OCI-LY1 (cell line): ENCODE results near the gene KCNK16.

Source experiments
- H2AFZ ChIP-seq: fragments of 200-600 bp; sonication (generic), shearing (Covaris generic); 2 replicates; pipeline ENCODE4 v1.6.0; 2014; ENCODE audit warnings: antibody characterized with exemption, mild to moderate bottlenecking, low read length
- H3F3A ChIP-seq: fragments of 200-600 bp; sonication (generic), shearing (Covaris generic); 2 replicates; pipeline ENCODE4 v1.6.0; 2014; ENCODE audit warnings: mild to moderate bottlenecking, antibody characterized with exemption, low read length, moderate library complexity; ENCODE audit not compliant: insufficient read depth
- H3K27ac ChIP-seq: fragments of 200-600 bp; sonication (generic); 2 replicates; pipeline ENCODE4 v1.5.1; 2014; ENCODE audit warnings: low read length, mixed run types, mild to moderate bottlenecking, low read depth; ENCODE audit not compliant: poor library complexity, severe bottlenecking
- H3K27me3 ChIP-seq: fragments of 200-600 bp; sonication (generic); 2 replicates; pipeline ENCODE4 v1.6.0; 2014; ENCODE audit warnings: antibody characterized with exemption, mild to moderate bottlenecking, low read length, moderate library complexity; ENCODE audit not compliant: insufficient read depth
- H3K36me3 ChIP-seq: fragments of 200-600 bp; sonication (generic); 2 replicates; pipeline ENCODE4 v1.6.1; 2014; ENCODE audit warnings: mild to moderate bottlenecking, antibody characterized with exemption, low read length, moderate library complexity, mixed read lengths; ENCODE audit not compliant: insufficient read depth
- H3K4me1 ChIP-seq: fragments of 200-600 bp; sonication (generic); 2 replicates; pipeline ENCODE4 v1.5.1; 2014; ENCODE audit warnings: mild to moderate bottlenecking, low read length, moderate library complexity; ENCODE audit not compliant: insufficient read depth, severe bottlenecking
- H3K4me2 ChIP-seq: fragments of 200-600 bp; sonication (generic), shearing (Covaris generic); 2 replicates; pipeline ENCODE4 v1.6.1; 2014; ENCODE audit warnings: low read length
- H3K4me3 ChIP-seq: fragments of 200-600 bp; sonication (generic); 2 replicates; pipeline ENCODE4 v1.5.1; 2014; ENCODE audit warnings: low read length, low read depth, mild to moderate bottlenecking, mixed read lengths; ENCODE audit not compliant: poor library complexity, severe bottlenecking
- H3K79me2 ChIP-seq: fragments of 200-600 bp; shearing (Covaris generic); 2 replicates; pipeline ENCODE4 v1.6.1; 2016; ENCODE audit warnings: mixed run types, low read length, mixed read lengths; ENCODE audit not compliant: insufficient read depth
- H3K9ac ChIP-seq: fragments of 200-600 bp; sonication (generic), shearing (Covaris generic); 2 replicates; pipeline ENCODE4 v1.6.1; 2014; ENCODE audit warnings: mild to moderate bottlenecking, low read length, mixed read lengths
- H3K9me2 ChIP-seq: fragments of 200-600 bp; sonication (generic), shearing (Covaris generic); 2 replicates; pipeline ENCODE4 v1.6.1; 2014; ENCODE audit warnings: low read depth, mild to moderate bottlenecking, low read length, mixed read lengths
- H3K9me3 ChIP-seq: fragments of 200-600 bp; shearing (Covaris generic); 2 replicates; pipeline ENCODE4 v1.6.1; 2014; ENCODE audit warnings: low read length, mixed read lengths
- H4K20me1 ChIP-seq: fragments of 200-600 bp; sonication (generic), shearing (Covaris generic); 2 replicates; pipeline ENCODE4 v1.6.0; 2016; ENCODE audit warnings: mild to moderate bottlenecking, low read length; ENCODE audit not compliant: insufficient read depth
- CTCF ChIP-seq: fragments of 200-600 bp; sonication (generic), shearing (Covaris generic); IDR thresholded peaks from 2 replicates; pipeline ENCODE4 v1.5.1; 2017; ENCODE audit warnings: mild to moderate bottlenecking, antibody characterized with exemption, low read length, moderate library complexity, mixed read lengths
- EZH2 ChIP-seq: fragments of 200-600 bp; sonication (generic), shearing (Covaris generic); IDR thresholded peaks from 2 replicates; pipeline ENCODE4 v1.8.0; 2017; ENCODE audit warnings: borderline replicate concordance, mixed run types, mild to moderate bottlenecking, antibody characterized with exemption, low read length, moderate library complexity, mixed read lengths

KCNK16 gene

GRCh38 chr6:39360378-39360777, 37.9 kb upstream of the KCNK16 start:
- Histone ChIP-seq H3K27ac (no peak overlapping the region), H3K4me1 (no peaks in the 10 kb centered on the region), H3K4me3 (no peak overlapping the region), H3K36me3 (no peaks in the 10 kb centered on the region), H4K20me1 (no peaks in the 10 kb centered on the region), H3K79me2 (no peaks in the 10 kb centered on the region), H3K27me3 (no peaks in the 10 kb centered on the region), H2AFZ (no peak overlapping the region), H3K9me2 (no peaks in the 10 kb centered on the region), H3F3A (no peaks in the 10 kb centered on the region), H3K4me2 (no peak overlapping the region), H3K9ac (no peak overlapping the region), H3K9me3 (no peaks in the 10 kb centered on the region)
- TF ChIP-seq EZH2 (no peak), CTCF (no peak)

DNA sequence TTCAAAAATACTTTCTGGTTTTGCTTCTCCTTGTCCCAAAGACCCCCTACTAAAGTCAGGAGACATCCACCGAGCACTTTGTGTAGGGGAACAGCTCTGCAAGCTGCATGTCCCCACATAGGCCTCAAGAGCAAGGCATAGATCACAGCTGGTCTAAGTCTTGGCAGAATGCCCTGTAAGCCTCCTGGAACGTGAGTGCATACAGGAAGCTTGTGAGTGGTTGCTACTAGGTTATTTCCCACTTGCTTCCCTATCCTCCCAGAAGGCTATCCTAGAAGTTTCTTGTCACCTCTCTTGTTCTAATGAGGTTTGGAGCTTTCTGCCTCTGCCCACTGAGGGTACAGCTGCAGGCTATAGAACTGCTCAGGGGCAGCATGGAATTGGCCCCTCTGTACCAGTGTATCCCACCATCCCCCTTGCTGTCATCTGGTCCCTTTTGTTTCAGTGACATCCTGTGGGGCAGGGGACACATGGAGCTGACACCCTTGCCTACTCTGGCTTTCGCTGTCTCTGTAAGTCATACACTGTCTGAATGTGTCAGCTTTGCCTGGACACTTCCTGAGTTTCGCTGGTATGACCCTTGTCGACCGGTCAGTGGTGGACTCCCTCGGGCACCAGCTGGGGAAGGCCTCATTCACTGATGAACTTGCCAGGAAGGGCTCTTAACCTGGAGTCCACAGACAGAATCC, 35.6 kb upstream of the KCNK16 start:
- Histone ChIP-seq H3K4me1 (no peaks in the 10 kb centered on the region), H3K9ac (no peak overlapping the region), H3K36me3 (no peaks in the 10 kb centered on the region), H3K9me3 (no peaks in the 10 kb centered on the region), H3K9me2 (no peaks in the 10 kb centered on the region), H3K79me2 (no peaks in the 10 kb centered on the region), H3F3A (no peaks in the 10 kb centered on the region), H2AFZ (no peak overlapping the region), H3K4me2 (no peak overlapping the region), H3K27me3 (no peaks in the 10 kb centered on the region), H3K4me3 (no peak overlapping the region), H3K27ac (no peak overlapping the region), H4K20me1 (no peaks in the 10 kb centered on the region)
- TF ChIP-seq EZH2 (no peak), CTCF (no peak)

GRCh38 chr6:39353698-39354315, 31.3 kb upstream of the KCNK16 start:
- Histone ChIP-seq H3K4me2 (no peak overlapping the region), H3K27me3 (no peaks in the 10 kb centered on the region), H3K9me2 (no peaks in the 10 kb centered on the region), H3K79me2 (no peaks in the 10 kb centered on the region), H2AFZ (no peak overlapping the region), H3K27ac (no peak overlapping the region), H3K9ac (no peak overlapping the region), H3K4me3 (no peak overlapping the region), H3K36me3 (no peaks in the 10 kb centered on the region), H4K20me1 (no peaks in the 10 kb centered on the region), H3F3A (no peaks in the 10 kb centered on the region), H3K9me3 (no peaks in the 10 kb centered on the region), H3K4me1 (no peaks in the 10 kb centered on the region)
- TF ChIP-seq CTCF: no peak
- TF ChIP-seq EZH2: no peak
